Loucy (cell line): Measurements from ENCODE around the gene MLEC.

ENCODE experiments used
- H2AFZ ChIP-seq: fragments of 200-600 bp; sonication (generic); 2 replicates; pipeline ENCODE4 v1.6.0; 2016; ENCODE audit warnings: antibody characterized with exemption, mild to moderate bottlenecking, low read length, moderate library complexity
- H3F3A ChIP-seq: fragments of 200-600 bp; 2 replicates; pipeline ENCODE4 v1.6.0; 2016; ENCODE audit warnings: antibody characterized with exemption, low read depth, mild to moderate bottlenecking
- H3K27me3 ChIP-seq: fragments of 200-600 bp; sonication (generic); 2 replicates; pipeline ENCODE4 v1.6.1; 2014; ENCODE audit warnings: low read length, mild to moderate bottlenecking; ENCODE audit not compliant: insufficient read depth, poor library complexity, severe bottlenecking
- H3K36me3 ChIP-seq: fragments of 200-600 bp; sonication (generic); 2 replicates; pipeline ENCODE4 v1.6.1; 2016; ENCODE audit warnings: low read length; ENCODE audit not compliant: insufficient read depth
- H3K4me1 ChIP-seq: fragments of 200-600 bp; sonication (generic); 2 replicates; pipeline ENCODE4 v1.5.1; 2014; ENCODE audit warnings: low read length, mild to moderate bottlenecking; ENCODE audit not compliant: insufficient read depth, poor library complexity, severe bottlenecking
- H3K4me2 ChIP-seq: fragments of 200-600 bp; sonication (generic); 2 replicates; pipeline ENCODE4 v1.6.0; 2014; ENCODE audit warnings: antibody characterized with exemption, low read length, low read depth, mild to moderate bottlenecking; ENCODE audit not compliant: poor library complexity, severe bottlenecking
- H3K4me3 ChIP-seq: fragments of 200-600 bp; sonication (generic); 2 replicates; pipeline ENCODE4 v1.5.1; 2014; ENCODE audit warnings: low read length, mild to moderate bottlenecking, mixed read lengths; ENCODE audit not compliant: poor library complexity, severe bottlenecking
- H3K79me2 ChIP-seq: fragments of 200-600 bp; sonication (generic); 2 replicates; pipeline ENCODE4 v1.6.1; 2014; ENCODE audit warnings: low read length; ENCODE audit not compliant: insufficient read depth
- H3K9ac ChIP-seq: fragments of 200-600 bp; sonication (generic); 2 replicates; pipeline ENCODE4 v1.6.0; 2014; ENCODE audit warnings: mild to moderate bottlenecking, low read depth, low read length, moderate library complexity; ENCODE audit not compliant: poor library complexity, severe bottlenecking
- H3K9me2 ChIP-seq: fragments of 200-600 bp; sonication (generic); replicated peaks from 2 replicates; pipeline ENCODE4 v1.6.1; 2016; ENCODE audit warnings: low read depth, low read length, mixed read lengths
- H3K9me3 ChIP-seq: fragments of 200-600 bp; sonication (generic); 2 replicates; pipeline ENCODE4 v1.6.1; 2014; ENCODE audit warnings: mild to moderate bottlenecking, antibody characterized with exemption, low read length, low read depth; ENCODE audit not compliant: insufficient read depth
- H4K20me1 ChIP-seq: fragments of 200-600 bp; sonication (generic); 2 replicates; pipeline ENCODE4 v1.6.0; 2014; ENCODE audit warnings: antibody characterized with exemption, low read length, mild to moderate bottlenecking; ENCODE audit not compliant: insufficient read depth, poor library complexity, severe bottlenecking
- CTCF ChIP-seq: fragments of 200-600 bp; sonication (generic); conservative IDR thresholded peaks from 2 replicates; pipeline ENCODE4 v1.5.1; 2014; ENCODE audit warnings: mild to moderate bottlenecking, antibody characterized with exemption, low read length
- EZH2phosphoT487 ChIP-seq: fragments of 200-600 bp; IDR thresholded peaks from 2 replicates; pipeline ENCODE4 v1.6.1; 2018; ENCODE audit warnings: antibody characterized with exemption, mild to moderate bottlenecking, moderate library complexity, borderline replicate concordance

Gene MLEC

DNA sequence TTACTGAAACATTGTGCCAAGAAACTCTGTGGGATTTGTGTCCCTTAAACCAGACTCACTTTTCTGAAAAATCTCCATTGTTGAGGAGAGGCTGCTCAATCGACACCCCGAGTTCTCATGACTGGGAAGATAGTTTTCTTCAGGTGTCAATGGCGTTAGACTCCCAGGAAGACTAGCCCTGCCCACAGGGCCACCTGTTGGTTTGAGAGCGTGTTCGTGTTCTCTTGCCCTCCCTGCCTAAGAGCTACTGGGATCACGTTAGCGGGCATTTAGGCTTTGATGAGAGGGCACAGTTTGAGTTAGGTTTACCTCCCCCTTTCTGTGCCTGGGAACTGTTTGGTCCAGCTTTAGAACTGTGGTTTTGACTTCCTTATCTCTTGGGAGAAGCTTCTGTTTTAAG, 12.6 kb downstream of the MLEC start:
- H3F3A ChIP-seq, result no peaks in the 10 kb centered on the region
- no peaks in the 10 kb centered on the region for H3K27me3 ChIP-seq
- TF ChIP-seq EZH2phosphoT487 (no peak), CTCF (no peak)
- peaks cover 9% of the 10 kb centered on the region; the same call in 1 of the 2 replicates for H3K79me2 ChIP-seq
- H2AFZ ChIP-seq, result no peak overlapping the region
- H3K9me3 ChIP-seq, result no peaks in the 10 kb centered on the region
- H3K4me1 ChIP-seq, result peaks cover 4% of the 10 kb centered on the region
- no peaks in the 10 kb centered on the region for H3K9me2 ChIP-seq
- H3K4me3 ChIP-seq, result no peak overlapping the region
- peaks cover 94% of the 10 kb centered on the region for H3K36me3 ChIP-seq
- H3K4me2 ChIP-seq, result no peak overlapping the region
- H3K9ac ChIP-seq, result no peak overlapping the region
- peaks cover 5% of the 10 kb centered on the region for H4K20me1 ChIP-seq

DNA sequence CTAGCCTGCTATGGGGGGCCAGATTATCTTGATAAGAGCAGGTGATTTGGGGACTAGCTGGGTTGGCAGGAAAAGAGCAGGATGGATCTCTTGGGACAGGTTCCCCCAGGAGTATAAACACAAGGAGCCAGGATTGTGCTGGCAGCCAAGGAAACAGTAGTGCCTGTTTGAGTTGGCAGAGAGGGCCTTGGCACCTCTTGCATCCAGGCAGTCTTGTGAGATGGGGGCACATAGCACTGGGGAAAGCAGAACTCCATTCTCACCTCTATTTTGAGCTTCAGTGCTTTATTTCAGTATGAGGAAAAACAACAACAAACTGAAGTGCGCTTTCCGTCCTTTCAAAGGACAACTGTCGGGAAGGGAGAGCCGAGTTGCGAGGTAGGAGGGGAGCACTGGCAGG, 13.9 kb downstream of the MLEC start:
- Histone ChIP-seq H3F3A (no peaks in the 10 kb centered on the region), H2AFZ (no peak overlapping the region), H4K20me1 (no peaks in the 10 kb centered on the region), H3K9ac (no peak overlapping the region), H3K27me3 (no peaks in the 10 kb centered on the region), H3K79me2 (peaks cover 4% of the 10 kb centered on the region; the same call in 1 of the 2 replicates), H3K9me2 (no peaks in the 10 kb centered on the region), H3K4me2 (no peak overlapping the region), H3K4me3 (no peak overlapping the region), H3K9me3 (no peaks in the 10 kb centered on the region), H3K4me1 (peaks cover 4% of the 10 kb centered on the region), H3K36me3 (peaks cover 81% of the 10 kb centered on the region)
- no peak for TF ChIP-seq EZH2phosphoT487

DNA sequence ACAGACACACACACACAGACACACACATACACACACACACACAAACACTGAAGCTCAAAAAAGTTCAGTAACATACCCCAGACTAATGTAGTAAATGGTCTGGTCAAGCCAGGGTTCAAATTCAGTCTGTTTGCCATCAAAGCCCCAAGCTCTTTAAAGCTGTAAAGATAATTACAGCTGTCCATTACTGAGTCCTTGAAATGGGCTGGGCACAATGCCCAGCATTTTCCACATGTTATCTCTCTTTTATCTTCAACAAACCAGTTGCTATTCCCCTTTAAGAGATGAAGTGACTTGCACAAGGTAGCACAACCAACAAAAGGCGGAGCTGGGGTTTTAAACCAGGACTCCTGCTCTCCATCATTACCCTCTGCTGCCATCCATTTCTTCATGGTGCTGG, 15.7 kb downstream of the MLEC start:
- H3K27me3 ChIP-seq, result no peaks in the 10 kb centered on the region
- H3K4me3 ChIP-seq, result no peak overlapping the region
- H3K79me2 ChIP-seq, result peaks cover 4% of the 10 kb centered on the region; the same call in 1 of the 2 replicates
- H3F3A ChIP-seq, result no peaks in the 10 kb centered on the region
- no peak overlapping the region for H3K4me2 ChIP-seq
- H3K9me3 ChIP-seq, result no peaks in the 10 kb centered on the region
- H3K36me3 ChIP-seq, result peaks cover 63% of the 10 kb centered on the region; the same call in 1 of the 2 replicates
- H3K9ac ChIP-seq, result no peak overlapping the region
- peaks cover 4% of the 10 kb centered on the region for H3K4me1 ChIP-seq
- no peak overlapping the region for H2AFZ ChIP-seq
- TF ChIP-seq EZH2phosphoT487, result no peak
- TF ChIP-seq CTCF, result no peak
- H3K9me2 ChIP-seq, result no peaks in the 10 kb centered on the region
- no peaks in the 10 kb centered on the region for H4K20me1 ChIP-seq

DNA sequence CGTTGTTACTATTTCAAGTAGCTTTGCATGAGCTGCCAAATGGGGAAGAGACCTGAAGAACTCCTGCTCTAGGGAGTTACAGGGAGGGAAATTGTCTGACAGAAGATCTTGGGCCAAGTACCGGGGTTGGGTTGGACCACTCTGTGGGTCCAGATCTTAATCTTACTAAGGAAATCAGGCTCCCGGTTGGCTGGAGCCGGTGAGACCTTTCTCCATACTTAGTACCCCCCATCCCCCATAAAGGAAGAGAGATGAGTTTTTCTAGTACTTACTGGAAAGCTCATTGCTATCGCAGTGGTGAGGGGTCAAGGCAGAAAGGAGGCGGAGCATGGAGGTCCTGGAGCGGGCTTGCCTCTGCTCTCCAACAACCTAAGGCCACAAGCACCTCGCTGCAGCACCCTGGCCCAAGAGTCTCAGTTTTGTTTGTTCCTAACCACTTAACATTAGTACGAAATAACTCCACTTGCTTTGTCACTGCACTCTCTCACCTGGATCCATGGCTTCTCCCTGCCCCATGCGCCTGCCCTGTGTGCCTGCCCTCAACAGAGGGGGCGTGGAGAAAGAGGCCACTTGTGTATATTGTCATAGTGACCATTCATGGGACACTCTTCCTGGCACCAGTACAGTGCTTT, 16.5 kb downstream of the MLEC start:
- Histone ChIP-seq H3K36me3 (peaks cover 55% of the 10 kb centered on the region; the same call in 1 of the 2 replicates), H3F3A (peaks cover 4% of the 10 kb centered on the region; the same call in 1 of the 2 replicates), H3K79me2 (peaks cover under 1% of the 10 kb centered on the region; the same call in 1 of the 2 replicates), H2AFZ (no peak overlapping the region), H4K20me1 (no peaks in the 10 kb centered on the region), H3K9ac (no peak overlapping the region), H3K9me2 (no peaks in the 10 kb centered on the region), H3K9me3 (no peaks in the 10 kb centered on the region), H3K4me3 (no peak overlapping the region), H3K27me3 (no peaks in the 10 kb centered on the region), H3K4me1 (peaks cover under 1% of the 10 kb centered on the region), H3K4me2 (no peak overlapping the region)
- TF ChIP-seq CTCF, result no peak
- no peak for TF ChIP-seq EZH2phosphoT487
